Stimulated activated CD4-positive, alpha-beta T cell treated with anti-CD3 and anti-CD28 coated beads, Interleukin-1b, Interleukin-23, amount 100 ng/mL, for 48 hours (primary cell): ENCODE measurements around the gene PCYT2.
"Not testable (repeated sequence)": the region's sequence is repeated elsewhere in the genome, so short reads cannot be mapped to it uniquely, and the experiment has no call there.

Experiments used
- DNase-seq: peaks from one replicate; pipeline ENCODE4 v3.0.0-alpha.2; 2020

PCYT2 gene

DNA sequence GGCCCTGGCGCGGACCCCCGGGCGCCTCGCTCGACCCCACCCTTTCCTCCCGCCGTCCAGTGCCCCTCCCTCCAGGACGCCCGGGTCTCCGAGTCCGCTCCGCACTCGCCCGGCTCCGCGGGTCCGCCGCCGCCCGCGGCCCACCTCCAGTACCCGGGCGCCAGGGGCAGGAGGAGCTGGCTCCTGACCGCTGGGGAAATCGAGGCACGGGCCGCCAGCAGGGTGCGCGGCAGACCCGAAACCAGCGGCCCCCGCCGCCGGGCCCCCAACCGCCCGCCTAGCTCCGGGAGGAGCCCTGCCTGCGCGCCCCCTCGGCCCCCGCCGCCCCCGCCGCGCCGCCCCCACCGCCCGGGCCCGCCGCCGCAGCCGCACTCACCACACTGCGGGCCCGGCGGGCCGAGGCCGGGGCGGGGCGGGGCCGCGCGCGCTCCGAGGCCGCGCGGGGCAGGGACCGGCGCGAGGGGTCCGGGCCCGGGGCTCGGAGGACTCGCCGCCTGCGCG lies 16.0 kb upstream of the PCYT2 start:
- no peak for DNase-seq

DNA sequence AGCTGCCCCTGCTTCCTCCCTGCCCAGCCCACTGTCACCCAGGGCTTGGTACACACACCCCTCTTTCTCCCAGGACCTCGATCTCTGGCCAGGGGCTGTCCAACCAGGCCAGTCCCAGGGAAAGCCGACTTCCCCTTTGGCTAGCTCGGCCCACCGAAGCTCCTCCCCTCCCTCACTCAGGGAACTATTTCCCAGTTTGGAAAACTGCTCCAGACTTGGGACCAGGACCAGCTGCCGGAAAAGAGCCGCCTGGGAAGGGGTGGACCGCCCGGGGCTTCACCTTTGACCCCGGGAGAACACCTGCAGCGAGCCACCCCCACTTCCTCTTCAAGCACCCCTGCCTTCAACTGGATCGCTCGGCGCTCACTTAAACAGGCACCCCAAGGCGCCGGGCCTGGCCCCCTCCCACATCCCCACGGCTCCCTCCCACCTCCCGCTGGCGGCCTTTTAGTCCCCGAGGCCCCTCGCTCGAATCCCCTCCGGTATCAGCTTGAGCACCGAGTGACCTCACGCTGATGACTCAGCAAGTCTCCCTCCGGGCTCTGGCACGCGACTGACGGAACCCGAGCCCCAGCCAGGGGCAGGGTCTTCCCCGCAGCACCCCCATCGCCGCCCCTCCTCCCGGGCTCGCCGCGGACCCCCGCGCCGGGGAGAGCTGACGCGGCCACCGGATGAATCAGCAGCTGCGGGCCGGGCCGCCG lies 15.4 kb upstream of the PCYT2 start:
- peak; percentile 75 for DNase-seq

DNA sequence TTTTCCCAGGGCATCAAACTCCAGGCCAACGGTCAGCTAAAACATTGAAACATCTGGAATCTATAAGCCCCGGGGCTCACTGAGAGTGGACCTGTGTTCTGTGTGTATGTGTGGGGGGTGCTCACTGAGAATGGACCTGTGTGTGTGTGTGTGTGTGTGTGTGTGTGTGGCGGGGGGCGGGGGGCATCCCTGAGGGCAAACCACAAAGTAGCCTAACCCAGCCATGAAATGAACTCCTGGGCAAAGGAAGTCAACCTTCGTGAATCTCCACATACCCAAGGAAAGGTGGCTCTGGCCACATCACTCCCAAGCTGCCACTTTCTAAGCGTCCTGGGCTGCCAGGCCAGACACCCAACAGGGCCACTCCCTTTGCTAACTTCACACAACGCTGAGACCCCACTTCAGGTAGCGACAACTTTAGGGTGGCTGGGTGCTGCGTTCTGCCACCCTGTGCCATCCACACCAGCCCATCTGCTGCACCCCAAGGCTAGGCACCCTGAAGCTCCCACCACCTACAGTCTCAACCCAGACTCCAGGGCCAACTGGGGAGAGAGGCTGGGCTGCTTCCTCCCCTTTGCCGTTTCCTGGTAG lies 14.8 kb upstream of the PCYT2 start:
- DNase-seq: no peak

DNA sequence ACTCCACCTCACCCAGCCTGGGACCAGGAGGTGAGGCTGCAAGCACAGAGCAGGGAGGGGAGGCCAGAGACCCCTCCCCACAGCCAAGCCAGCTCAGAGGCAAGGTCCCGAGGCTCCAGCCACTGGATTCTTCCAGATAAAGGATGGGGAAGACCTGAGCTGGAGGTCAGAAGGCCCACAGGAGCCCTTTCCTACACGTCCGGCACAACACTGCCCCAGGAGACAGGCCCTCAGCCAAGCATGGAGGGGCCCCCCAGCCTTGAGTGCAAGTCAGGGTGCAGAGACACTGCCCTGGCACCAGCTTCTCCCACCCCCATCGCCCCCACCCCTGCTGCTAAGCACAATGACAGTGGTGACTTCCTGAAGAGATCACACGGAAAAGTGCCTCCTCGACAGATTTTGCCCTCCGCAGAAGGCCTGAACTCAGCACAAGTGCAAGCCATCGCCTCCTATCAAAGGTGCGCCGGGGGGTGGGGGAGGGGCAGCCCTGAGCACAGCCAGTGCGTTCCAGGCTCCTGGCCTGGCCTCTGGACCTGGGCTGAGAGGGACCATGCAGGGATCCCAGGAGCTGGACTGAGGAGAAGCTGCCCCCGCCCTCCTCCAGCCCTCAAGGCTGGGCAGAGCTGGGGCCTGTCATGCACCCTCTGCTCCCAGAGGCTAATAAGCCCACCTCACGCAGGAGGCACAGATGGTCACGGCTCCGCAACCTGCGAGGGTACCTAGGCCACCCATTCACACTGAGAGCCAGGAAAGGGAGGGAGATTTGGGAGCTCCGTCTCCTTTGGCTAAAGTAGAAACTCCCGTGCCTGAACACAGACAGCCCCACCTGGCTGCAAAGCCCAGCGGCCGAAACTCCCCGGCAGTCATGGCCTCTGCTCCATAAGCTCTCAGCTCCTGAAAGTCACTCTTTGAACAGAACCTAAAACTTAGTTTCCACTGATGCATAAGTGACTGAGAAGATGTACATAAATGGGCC lies 13.6 kb upstream of the PCYT2 start:
- no peak for DNase-seq

DNA sequence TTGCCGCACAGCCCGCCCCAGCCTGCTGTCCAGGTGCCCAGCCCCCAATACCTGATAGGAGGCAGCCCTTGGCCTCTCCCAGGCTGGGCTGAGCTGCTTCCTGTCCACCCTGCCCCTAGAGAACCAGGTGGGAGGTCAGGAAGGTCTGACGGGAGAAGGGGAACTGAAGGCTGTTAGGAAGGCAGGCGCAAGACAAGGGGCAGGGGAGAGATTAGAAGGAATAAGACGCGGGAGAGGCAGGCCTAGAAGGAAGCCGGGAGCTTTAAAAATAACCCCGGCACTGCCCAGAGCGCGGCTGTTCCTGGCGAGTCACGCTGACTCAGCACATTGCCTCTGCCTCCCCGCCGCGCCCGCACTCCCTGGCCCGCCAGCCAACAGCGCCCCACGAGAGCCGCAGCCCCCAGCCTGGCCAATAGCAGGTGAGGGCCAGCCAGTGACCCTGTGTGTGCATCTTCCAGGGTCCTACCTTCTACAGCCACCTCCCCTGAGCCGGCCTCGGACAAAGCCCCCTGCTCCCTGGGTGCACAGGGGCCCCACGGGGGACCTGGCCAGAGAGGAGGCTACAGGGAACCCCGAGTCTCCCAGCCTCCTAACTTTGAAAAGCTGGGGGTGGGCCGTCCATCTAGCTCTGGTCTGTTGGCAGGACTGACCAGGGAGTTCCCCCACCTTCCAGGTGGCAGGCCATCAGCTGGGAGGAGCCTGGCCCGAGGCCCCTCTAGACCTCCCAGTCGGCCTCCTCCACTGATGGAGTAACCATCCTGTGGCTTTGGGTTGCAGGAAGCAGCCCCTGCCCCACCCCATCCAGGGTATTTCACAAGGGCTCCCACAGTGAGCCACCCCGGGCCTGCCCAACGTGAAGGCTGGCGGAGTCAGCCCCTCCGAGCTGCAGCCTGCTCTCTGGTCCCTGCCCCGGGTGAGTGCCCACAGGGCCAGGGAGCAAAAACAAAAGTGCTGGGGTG lies 12.4 kb upstream of the PCYT2 start:
- DNase-seq: no peak

DNA sequence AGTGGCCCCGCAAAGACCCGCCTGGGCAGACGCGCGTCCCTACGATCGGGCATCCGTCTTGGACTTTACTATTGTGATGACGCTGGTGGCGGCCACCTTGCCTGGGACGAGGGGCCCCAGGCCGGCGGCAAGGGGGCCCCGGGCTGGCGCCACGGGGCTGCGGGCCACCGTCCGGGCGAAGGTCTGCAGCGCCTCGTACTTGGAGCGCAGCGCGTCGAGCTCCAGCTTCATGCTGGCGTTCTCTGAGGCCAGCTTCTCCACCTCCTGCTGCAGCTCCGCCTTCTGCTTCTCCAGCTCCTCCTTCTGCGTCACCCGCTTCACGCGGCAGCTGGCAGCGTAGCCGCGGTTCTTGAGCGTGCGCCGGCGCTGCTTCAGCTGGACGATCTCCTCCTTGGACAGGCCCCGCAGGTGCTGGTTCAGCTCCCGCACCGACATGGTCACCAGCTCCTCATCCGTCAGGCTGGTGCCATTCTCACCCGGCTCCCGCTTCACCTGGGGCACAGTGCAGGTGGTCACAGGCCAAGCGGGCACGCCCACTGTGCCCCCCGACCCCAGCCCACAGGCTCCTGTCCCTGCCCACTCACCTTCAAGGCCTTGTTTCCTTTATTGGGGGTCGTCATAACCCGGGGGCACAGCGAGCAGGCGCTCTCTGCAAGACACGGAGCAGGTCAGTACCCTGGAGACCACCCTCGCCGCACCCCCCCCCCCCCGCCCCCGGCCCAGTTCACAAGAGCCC lies 11.5 kb upstream of the PCYT2 start:
- no peak for DNase-seq

DNA sequence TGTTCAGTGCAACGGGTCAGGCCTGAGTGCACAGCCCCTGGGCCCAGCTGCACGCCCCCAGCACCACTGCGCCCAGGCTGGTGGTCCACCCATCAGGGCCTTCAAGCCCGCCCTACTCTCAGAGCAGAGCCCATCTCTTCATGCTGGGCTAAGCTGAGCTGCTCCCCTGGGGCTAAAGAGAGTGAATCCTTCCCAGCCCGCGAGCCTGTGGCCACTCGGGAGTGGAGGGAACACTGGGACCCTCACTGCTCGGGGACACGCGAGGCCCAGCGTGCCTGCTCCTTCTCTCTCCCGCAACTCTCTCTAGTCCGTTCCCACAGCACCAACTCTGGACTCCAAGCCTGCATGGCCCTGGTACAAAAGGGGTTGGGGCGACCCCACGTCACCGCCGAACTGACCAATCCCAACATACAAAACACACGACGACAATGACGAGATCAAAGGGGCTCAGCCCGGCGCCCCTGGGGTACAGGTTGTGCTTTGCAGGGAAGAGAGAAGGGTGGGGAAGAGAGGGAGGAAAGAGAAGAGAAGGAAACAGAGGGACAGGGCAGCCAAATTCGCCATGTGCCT lies 10.9 kb upstream of the PCYT2 start:
- DNase-seq: no peak

DNA sequence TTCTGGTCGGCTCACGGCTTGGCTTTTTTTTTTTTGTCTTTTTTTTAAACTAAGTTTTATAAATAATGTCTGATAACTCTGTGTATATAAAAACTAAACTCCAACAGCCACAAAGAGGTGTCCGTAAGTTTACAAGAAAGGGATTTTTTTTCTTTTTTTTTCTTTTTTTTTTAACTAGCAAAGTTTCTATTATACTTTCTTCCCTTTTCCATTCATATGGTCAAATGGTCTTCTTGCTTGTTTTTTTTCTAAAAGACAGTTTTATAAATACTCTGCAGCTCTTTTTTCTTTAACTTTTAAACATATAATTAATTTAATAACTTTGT lies 10.3 kb upstream of the PCYT2 start:
- DNase-seq: no peak

DNA sequence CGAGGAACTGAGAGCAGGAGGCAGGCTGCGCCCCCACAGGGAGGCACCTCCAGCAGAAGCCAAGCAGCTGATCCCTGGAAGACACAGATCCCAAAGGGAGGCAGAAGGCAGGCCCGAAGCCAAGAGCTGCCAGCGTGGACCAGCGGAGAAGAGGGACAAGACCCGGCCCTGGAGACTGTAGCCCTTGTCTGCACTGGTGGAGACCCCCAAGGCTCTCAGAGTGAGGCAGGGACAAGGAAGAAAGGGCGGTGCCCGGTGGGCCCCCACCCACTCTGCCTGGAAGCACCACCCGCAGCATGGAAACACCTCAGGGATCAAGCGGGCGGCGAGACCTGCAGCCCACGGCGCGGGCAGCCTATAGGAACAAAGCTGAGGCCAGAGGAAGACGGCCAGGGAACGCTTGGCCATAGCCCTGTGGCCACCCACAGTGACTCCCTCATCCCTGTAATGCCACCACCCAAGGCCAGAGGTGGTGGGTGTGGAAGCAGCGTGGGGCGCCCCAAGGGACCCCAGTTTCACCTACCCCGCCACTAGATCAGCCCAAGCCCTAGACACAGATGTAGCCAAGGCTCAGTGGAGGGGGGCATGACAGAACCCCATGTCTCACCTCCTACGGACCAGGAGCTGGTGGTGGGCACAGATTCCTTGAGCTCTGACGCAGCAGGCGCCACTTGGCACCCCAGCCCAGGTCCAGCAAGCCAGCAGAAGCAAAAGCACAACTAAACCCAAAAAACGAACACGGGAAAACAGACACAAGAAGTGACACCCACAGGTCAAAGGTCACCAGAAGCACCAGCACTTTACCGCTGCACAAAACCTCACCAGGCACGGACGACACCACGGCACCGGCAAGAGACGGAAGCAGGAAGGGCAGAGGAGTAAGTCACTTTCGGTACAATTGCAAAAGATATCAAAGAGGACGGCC lies 9.7 kb upstream of the PCYT2 start:
- no peak for DNase-seq

DNA sequence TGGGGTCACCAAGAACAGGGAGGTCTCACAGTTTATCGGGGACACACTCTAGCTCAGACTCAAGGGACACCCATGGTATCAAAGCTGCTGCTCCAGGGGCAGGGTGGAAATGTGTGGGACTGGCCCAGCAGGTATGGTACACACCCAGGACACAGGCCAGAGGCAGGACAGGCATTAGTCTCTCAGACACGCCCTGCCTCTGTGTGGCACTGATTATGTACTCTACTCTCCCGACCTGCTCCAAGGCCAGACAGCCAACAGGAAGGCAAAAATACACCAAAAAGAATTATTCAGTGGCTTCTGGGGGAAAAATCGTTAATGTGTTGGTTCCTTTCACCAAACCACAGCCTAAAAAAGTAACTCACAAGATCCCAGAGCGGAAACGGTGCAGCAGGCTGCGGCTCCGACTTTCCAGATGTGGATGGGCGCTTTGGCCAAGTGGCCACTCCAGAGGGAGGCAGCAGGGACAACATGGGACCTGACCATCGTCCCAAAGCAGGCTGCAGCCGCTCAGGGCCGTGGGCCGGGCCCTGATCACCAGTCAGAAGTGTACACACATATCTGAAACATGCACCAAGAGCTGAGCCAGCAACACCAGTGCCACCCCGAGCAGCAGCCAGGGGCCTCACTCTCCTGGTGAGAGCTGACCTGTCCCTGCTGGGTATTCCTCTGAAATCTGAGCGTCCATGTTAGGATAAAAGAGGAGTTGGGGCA lies 7.8 kb upstream of the PCYT2 start:
- no peak for DNase-seq

DNA sequence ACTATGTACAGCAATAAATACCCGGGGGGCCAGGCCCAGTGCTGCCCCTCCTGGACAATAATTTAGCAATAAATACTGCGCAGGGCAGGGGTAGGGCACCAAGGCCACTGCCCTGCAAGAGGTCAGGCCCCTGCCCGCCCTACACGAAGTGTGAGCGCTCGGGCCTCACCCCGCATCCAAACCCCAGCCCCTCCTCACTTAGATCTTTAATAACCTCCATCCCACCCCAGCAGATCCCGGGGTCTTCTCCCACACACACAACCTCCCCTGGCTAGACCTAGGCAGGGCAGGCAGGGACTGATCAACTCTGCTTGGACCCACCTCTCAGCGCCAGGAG lies 7.1 kb upstream of the PCYT2 start:
- not testable (repeated sequence) for DNase-seq

DNA sequence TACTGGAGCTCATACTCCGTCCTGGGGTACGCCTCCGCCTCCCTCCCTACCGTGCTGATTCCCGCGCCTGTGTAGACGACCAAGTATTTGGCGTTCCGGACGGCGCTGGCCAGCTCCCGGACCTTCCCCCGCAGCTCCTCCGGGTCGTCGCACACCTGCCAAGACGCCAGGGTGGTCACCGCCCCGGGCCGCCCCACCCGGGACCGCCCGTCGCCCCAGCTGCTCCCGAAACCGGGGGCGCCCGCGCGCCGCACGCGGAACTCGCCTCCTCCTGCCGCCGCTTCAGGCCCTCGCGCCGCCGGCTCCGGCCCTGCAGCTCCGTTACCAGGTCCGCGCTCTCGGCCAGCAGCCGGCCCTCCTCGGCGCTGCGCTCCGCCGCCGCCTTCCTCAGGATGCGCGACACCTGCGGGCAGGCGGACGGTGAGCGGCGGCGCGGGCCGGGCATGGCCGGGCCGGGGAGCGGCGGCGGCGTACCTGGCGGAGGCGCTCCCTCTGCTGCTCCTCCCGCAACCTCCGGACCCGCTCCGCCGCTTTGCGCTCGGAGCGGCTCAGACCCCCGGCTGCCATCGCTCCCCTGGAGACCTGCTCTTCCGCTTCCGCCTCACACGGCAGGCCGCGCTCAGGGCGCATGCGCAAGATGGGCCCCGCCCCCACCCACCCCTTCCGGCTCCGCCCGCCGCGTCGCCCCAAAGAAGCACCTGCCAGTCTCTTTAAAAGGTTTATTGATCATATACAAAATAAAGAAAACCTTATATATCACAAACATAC lies 6.5 kb upstream of the PCYT2 start, which contains the start of gene SIRT7:
Gene SIRT7, minus strand, starts transcription at position 612 of the 768 bp plus-strand sequence. Its CDS starts 45 bp downstream, at position 567.
- DNase-seq: peak; percentile 81

DNA sequence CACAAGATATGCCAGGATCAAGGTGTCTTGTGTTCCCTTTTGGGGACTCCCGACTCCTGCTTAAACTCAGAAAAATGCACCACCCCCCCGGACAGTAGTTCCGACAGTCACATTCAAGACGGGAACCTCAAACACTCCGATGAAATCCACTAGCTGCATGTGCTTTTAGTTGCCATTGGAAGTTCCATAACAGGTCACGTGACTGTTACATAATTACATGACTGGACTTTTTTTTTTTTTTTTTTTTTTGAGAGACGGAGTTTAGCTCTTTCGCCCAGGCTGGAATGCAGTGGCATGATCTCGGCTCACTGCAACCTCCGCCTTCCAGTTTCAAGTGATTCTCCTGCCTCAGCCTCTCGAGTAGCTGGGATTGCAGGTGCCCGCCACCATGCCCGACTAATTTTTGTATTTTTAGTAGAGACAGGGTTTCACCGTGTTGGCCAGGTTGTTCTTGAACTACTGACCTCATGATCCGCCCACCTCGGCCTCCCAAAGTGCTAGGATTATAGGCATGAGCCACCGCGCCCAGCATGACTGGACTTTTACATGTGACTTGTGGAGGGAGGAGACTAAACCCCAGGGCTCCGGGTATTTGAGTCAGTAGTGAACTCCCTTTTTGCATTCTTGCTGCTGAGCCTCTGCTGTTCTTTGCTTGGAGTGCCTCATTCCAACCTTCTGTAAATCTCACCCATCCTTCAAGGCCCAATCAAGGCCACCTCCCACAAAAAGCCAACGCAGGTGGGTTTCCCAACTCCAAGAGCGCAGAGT lies 5.2 kb upstream of the PCYT2 start:
- no peak for DNase-seq

DNA sequence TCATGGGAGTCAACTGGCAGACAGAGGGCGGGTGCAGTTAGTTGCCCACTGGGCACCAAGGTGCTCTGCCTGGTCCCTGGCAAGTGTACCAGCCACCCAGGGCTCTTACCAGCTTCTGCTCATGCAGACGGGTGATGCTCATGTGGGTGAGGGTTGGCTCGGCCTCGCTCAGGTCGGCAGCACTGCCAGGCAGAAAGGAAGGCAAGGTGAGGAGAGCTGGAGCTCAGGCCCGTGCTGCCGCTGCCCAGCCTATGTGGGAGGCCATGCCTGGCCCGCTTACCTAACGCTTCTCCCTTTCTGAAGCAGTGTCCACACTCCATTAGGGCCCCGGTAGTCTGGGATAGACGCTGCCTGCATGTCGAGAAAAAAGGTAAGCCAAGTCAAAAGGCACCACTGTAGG lies 4.1 kb upstream of the PCYT2 start:
- no peak for DNase-seq

DNA sequence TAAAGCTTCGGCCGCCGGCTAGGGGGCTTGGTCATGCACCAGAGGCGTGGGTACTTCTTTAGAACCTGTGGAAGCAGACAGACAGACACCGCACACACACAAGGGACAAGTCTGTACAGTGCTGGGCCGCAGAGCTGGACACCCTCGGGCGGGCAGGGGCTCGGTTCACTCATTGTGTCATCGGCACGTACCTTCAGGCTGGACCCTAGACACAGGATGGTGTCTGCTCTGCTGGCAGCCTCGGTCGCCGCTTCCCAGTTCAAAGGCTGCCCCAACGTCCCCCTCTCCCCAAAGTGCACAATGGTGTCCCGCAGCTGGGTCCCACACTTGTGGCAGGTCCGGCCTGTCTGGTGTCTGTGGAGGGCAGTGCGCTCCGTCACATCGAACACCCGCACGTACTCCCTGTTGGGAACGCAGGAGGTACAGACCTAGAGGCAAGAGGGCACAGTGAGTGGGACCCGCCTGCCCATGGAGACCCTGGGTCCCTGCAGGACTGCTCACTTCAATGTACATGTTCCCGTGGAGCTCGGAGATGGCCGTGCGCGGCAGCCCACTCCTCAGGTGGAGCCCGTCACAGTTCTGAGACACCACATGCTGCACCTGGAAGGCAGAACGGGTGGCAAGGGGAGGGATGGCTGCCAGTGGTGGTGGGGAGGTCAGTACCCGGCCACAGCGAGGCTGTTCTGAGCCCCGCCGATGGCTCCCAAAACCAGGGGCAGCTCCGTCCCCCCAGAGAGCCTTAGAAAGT lies 3.1 kb upstream of the PCYT2 start:
- no peak for DNase-seq

DNA sequence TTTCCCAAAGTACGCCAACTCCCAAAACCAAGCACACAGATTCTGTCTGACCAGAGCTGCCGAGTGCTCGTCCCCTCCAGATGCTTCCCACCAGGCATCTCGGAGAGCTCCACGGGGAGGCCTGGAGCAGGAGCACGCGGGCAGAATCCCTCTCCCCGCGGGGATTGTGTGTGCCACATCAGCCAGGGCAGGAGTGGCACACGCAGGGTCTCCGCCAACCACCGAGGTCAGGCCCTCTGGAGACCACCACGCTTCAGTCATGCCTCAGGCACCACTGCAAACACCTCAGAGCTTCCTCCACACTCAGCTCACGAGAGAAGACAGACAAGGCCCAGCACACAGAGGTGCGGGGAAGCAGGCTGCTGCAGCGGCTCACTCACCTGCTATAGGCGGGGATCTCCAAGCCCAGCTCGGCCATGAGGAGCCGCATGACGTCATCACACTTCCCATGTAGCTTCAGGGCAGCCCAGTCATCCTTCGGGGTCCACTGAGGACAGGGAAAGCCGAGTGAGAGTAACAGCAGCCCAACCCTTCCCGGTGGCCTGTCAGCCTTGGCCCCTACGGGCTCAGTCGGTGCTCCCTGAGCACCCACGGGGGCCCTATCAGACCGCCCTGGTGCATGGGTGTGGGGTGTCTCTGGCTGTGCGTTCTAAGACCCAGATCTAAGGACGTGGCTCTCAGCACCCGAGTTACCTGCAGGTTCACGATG lies 2.3 kb upstream of the PCYT2 start:
- no peak for DNase-seq
